PC-9 (cell line): ENCODE data around the gene ACTN2. TPM values are rescaled to one million over a fixed set of nuclear protein-coding genes. Genes with fewer than 3 reads are reported as not detected.

Experiments used
- BruUV-seq: library from RNA; stranded (reverse); fragments of 400-500 nt; replicated peaks from 2 replicates; lab custom pipeline; 2021; lab: Mats Ljungman, UMichigan
- CTCF ChIA-PET: fragments of 300-600 bp; sonication (Branson Sonifier 250); formaldehyde crosslinking; loops from one replicate; lab custom pipeline; 2022; ENCODE audit warnings: antibody characterized with exemption; lab: Charles Lee
- POLR2A ChIA-PET: fragments of 300-600 bp; sonication (Branson Sonifier 250); formaldehyde crosslinking; loops from one replicate; lab custom pipeline; 2022; ENCODE audit warnings: antibody characterized with exemption; ENCODE audit not compliant: unreplicated experiment; lab: Charles Lee
- DNase-seq, 2 experiments: peaks; one replicate each; pipeline versions ENCODE4 v3.0.0 to v3.0.0-alpha.2; 2015 to 2022; ENCODE audit warnings: mixed read lengths in 1 of 2
- H2AFZ ChIP-seq: fragments of 200-600 bp; sonication (generic); 2 replicates; pipeline ENCODE4 v1.8.1; 2017; ENCODE audit warnings: antibody characterized with exemption
- H3F3A ChIP-seq: fragments of 200-600 bp; sonication (generic); 2 replicates; pipeline ENCODE4 v1.8.1; 2017; ENCODE audit warnings: antibody characterized with exemption, mild to moderate bottlenecking, low read depth; ENCODE audit not compliant: insufficient read depth
- H3K27ac ChIP-seq: fragments of 200-600 bp; sonication (generic); 2 replicates; pipeline ENCODE4 v1.6.1; 2016; ENCODE audit warnings: mixed run types
- H3K27me3 ChIP-seq: fragments of 200-600 bp; sonication (generic); 2 replicates; pipeline ENCODE4 v1.6.1; 2016; ENCODE audit warnings: low read depth, mixed run types; ENCODE audit not compliant: insufficient read depth
- H3K36me3 ChIP-seq: fragments of 200-600 bp; sonication (generic); 2 replicates; pipeline ENCODE4 v1.6.1; 2016; ENCODE audit warnings: low read depth, mixed run types
- H3K4me1 ChIP-seq: fragments of 200-600 bp; sonication (generic); replicated peaks from 2 replicates; pipeline ENCODE4 v1.6.1; 2016; ENCODE audit warnings: mixed run types; ENCODE audit not compliant: insufficient read depth
- H3K4me2 ChIP-seq: fragments of 200-600 bp; sonication (generic); 2 replicates; pipeline ENCODE4 v1.6.1; 2017; ENCODE audit warnings: mixed run types
- H3K4me3 ChIP-seq: fragments of 200-600 bp; sonication (generic); 2 replicates; pipeline ENCODE4 v1.6.1; 2016; ENCODE audit warnings: mixed run types
- H3K79me2 ChIP-seq: fragments of 200-600 bp; sonication (generic); 2 replicates; pipeline ENCODE4 v1.6.1; 2017; ENCODE audit warnings: low read depth, mixed run types
- H3K9me2 ChIP-seq: fragments of 200-600 bp; sonication (generic); 2 replicates; pipeline ENCODE4 v1.8.1; 2017; ENCODE audit warnings: mild to moderate bottlenecking; ENCODE audit not compliant: insufficient read depth
- H3K9me3 ChIP-seq: fragments of 200-600 bp; sonication (generic); 2 replicates; pipeline ENCODE4 v1.8.1; 2016; ENCODE audit warnings: low read depth; ENCODE audit not compliant: insufficient read depth
- H4K20me1 ChIP-seq: fragments of 200-600 bp; sonication (generic); 2 replicates; pipeline ENCODE4 v1.8.1; 2017; ENCODE audit not compliant: insufficient read depth
- EZH2 ChIP-seq: fragments of 200-600 bp; sonication (generic); IDR thresholded peaks from 2 replicates; pipeline ENCODE4 v1.8.0; 2017; ENCODE audit warnings: antibody characterized with exemption, low read depth
- intact Hi-C: fragments of 100-400 bp; cut with micrococcal nuclease; formaldehyde crosslinking; loops from one replicate; pipeline ENCODE4 v1.10.0; 2022; ENCODE audit not compliant: unreplicated experiment
- total RNA-seq: library from RNA; stranded (reverse); gene quantifications from 2 replicates; pipeline ENCODE4 v1.2.3, GENCODE V29; 2021
- TF ChIP-seq, protein P1 (sequence below): fragments of 200-600 bp; sonication (generic); conservative IDR thresholded peaks from 2 replicates; pipeline ENCODE4 v1.6.1; 2017; ENCODE audit warnings: mixed run types, antibody characterized with exemption, mild to moderate bottlenecking, moderate library complexity

Gene ACTN2
- total RNA-seq, 1 experiment from 2014 or later: not detected

DNA sequence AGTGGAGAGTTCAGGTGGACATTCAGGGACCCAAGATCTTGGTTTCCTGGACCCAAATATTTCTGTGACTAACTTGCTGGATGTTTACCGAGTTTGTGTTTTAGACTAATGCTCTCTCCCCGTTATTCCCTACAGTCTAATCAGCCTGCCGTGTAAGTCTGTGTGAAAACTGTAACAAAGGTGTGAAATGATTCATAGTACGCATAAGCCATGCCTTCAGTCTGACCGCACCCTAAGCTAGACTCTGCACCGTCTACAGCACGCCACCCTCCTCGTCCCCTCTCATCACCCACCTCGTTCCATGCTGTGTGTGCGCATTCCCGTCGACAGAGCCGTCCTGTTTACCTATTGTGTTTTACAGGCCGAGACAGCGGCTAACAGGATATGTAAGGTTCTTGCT is 50.5 kb downstream of the ACTN2 start:
- TF ChIP-seq, protein P1, sequence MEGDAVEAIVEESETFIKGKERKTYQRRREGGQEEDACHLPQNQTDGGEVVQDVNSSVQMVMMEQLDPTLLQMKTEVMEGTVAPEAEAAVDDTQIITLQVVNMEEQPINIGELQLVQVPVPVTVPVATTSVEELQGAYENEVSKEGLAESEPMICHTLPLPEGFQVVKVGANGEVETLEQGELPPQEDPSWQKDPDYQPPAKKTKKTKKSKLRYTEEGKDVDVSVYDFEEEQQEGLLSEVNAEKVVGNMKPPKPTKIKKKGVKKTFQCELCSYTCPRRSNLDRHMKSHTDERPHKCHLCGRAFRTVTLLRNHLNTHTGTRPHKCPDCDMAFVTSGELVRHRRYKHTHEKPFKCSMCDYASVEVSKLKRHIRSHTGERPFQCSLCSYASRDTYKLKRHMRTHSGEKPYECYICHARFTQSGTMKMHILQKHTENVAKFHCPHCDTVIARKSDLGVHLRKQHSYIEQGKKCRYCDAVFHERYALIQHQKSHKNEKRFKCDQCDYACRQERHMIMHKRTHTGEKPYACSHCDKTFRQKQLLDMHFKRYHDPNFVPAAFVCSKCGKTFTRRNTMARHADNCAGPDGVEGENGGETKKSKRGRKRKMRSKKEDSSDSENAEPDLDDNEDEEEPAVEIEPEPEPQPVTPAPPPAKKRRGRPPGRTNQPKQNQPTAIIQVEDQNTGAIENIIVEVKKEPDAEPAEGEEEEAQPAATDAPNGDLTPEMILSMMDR: no peak
- no peak for TF ChIP-seq EZH2
- Histone ChIP-seq H3F3A (no peaks in the 10 kb centered on the region), H3K27me3 (peaks cover 94% of the 10 kb centered on the region), H3K79me2 (no peaks in the 10 kb centered on the region), H2AFZ (no peak overlapping the region), H3K4me3 (no peak overlapping the region), H3K36me3 (no peaks in the 10 kb centered on the region), H3K4me1 (no peaks in the 10 kb centered on the region), H4K20me1 (no peaks in the 10 kb centered on the region), H3K9me3 (no peaks in the 10 kb centered on the region), H3K9me2 (no peaks in the 10 kb centered on the region), H3K27ac (no peak overlapping the region), H3K4me2 (no peak overlapping the region)
- BruUV-seq: no TSS peak
- intact Hi-C loops: no loop called here
- POLR2A ChIA-PET: no interaction called here
- no peak for DNase-seq
- CTCF ChIA-PET: no interaction called here

DNA sequence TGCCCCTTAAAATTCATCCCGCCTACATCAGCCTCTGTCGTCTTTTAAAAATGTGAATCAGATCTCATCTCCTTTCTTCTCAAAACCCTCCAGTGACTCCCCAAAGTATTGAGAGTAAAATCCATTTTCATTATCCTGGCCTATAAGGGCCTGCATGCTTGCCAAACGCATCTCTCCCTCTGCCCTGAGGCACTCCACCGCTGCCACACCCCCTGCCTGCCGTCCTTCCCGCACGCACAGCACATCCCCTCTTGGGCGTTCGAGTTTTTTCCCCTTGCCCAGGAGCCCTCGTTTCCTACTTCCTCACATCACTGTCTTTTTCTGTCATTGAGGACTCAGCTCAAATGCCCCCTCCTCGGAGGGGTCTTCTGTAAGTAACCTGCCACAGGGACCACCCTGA is 55.5 kb downstream of the ACTN2 start:
- no peak for TF ChIP-seq EZH2
- TF ChIP-seq, protein P1: no peak
- CTCF ChIA-PET: no interaction called here
- Histone ChIP-seq H3K4me1 (no peaks in the 10 kb centered on the region), H3K36me3 (no peaks in the 10 kb centered on the region), H3K4me2 (no peak overlapping the region), H3F3A (no peaks in the 10 kb centered on the region), H3K27ac (no peak overlapping the region), H4K20me1 (no peaks in the 10 kb centered on the region), H3K4me3 (no peak overlapping the region), H3K79me2 (no peaks in the 10 kb centered on the region), H3K27me3 (peaks cover 92% of the 10 kb centered on the region), H3K9me3 (no peaks in the 10 kb centered on the region), H2AFZ (no peak overlapping the region), H3K9me2 (no peaks in the 10 kb centered on the region)
- POLR2A ChIA-PET: no interaction called here
- no TSS peak for BruUV-seq
- intact Hi-C loops: no loop called here
- no peak for DNase-seq

DNA sequence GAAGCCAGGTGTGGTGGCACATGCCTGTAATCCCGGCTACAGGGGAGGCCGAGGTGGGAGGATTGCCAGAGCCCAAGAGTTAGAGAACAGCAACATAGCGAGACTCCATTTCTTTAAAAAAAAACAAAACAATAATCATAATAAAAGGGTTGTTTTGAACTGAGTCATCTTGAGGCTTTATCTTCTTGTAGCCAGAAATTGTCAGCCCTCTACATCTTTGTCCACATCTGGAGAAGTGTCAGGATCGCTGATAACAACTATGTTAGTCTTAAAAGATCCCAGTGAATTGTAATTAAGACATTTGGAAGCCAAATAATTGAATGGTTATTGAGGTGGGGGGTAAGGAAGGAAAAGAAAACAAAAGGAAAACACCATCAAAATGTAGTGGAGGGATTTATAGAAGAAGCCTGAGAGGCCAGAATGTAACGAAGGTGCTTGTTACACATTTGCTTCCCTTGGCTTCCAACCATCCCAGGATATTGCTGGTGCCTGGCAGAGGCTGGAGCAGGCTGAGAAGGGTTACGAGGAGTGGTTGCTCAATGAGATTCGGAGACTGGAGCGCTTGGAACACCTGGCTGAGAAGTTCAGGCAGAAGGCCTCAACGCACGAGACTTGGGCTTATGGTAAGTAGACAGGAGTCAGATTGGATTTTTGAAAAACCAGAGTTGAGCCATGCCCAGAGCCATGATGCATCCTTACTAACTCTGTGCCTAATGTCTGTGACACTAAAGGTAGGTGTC is 56.3 kb downstream of the ACTN2 start:
- H3K9me2 ChIP-seq: no peaks in the 10 kb centered on the region
- H3K4me3 ChIP-seq: no peak overlapping the region
- H3K4me1 ChIP-seq: no peaks in the 10 kb centered on the region
- no peaks in the 10 kb centered on the region for H3K36me3 ChIP-seq
- H3F3A ChIP-seq: no peaks in the 10 kb centered on the region
- H3K4me2 ChIP-seq: no peak overlapping the region
- ChIA-PET POLR2A (no interaction called here), CTCF (no interaction called here)
- peaks cover 94% of the 10 kb centered on the region for H3K27me3 ChIP-seq
- H3K27ac ChIP-seq: no peak overlapping the region
- intact Hi-C loops: no loop called here
- no peak for DNase-seq
- no peaks in the 10 kb centered on the region for H3K79me2 ChIP-seq
- H2AFZ ChIP-seq: no peak overlapping the region
- H4K20me1 ChIP-seq: no peaks in the 10 kb centered on the region
- no peaks in the 10 kb centered on the region for H3K9me3 ChIP-seq
- TF ChIP-seq EZH2: no peak
- TF ChIP-seq, protein P1: no peak
- BruUV-seq: no TSS peak
